PC-9 (cell line): ENCODE data around the gene TUBGCP6. TPM values are rescaled to one million over a fixed set of nuclear protein-coding genes. Genes with fewer than 3 reads are reported as not detected.
A peak's percentile ranks its signal among the peaks of the same experiment; 100 is the strongest.

Experiments used
- BruUV-seq: library from RNA; stranded (reverse); fragments of 400-500 nt; replicated peaks from 2 replicates; lab custom pipeline; 2021; lab: Mats Ljungman, UMichigan
- CTCF ChIA-PET: fragments of 300-600 bp; sonication (Branson Sonifier 250); formaldehyde crosslinking; loops from one replicate; lab custom pipeline; 2022; ENCODE audit warnings: antibody characterized with exemption; lab: Charles Lee
- POLR2A ChIA-PET: fragments of 300-600 bp; sonication (Branson Sonifier 250); formaldehyde crosslinking; loops from one replicate; lab custom pipeline; 2022; ENCODE audit warnings: antibody characterized with exemption; ENCODE audit not compliant: unreplicated experiment; lab: Charles Lee
- DNase-seq, 2 experiments: peaks; one replicate each; pipeline versions ENCODE4 v3.0.0 to v3.0.0-alpha.2; 2015 to 2022; ENCODE audit warnings: mixed read lengths in 1 of 2
- H2AFZ ChIP-seq: fragments of 200-600 bp; sonication (generic); 2 replicates; pipeline ENCODE4 v1.8.1; 2017; ENCODE audit warnings: antibody characterized with exemption
- H3F3A ChIP-seq: fragments of 200-600 bp; sonication (generic); 2 replicates; pipeline ENCODE4 v1.8.1; 2017; ENCODE audit warnings: antibody characterized with exemption, mild to moderate bottlenecking, low read depth; ENCODE audit not compliant: insufficient read depth
- H3K27ac ChIP-seq: fragments of 200-600 bp; sonication (generic); 2 replicates; pipeline ENCODE4 v1.6.1; 2016; ENCODE audit warnings: mixed run types
- H3K27me3 ChIP-seq: fragments of 200-600 bp; sonication (generic); 2 replicates; pipeline ENCODE4 v1.6.1; 2016; ENCODE audit warnings: low read depth, mixed run types; ENCODE audit not compliant: insufficient read depth
- H3K36me3 ChIP-seq: fragments of 200-600 bp; sonication (generic); 2 replicates; pipeline ENCODE4 v1.6.1; 2016; ENCODE audit warnings: low read depth, mixed run types
- H3K4me1 ChIP-seq: fragments of 200-600 bp; sonication (generic); replicated peaks from 2 replicates; pipeline ENCODE4 v1.6.1; 2016; ENCODE audit warnings: mixed run types; ENCODE audit not compliant: insufficient read depth
- H3K4me2 ChIP-seq: fragments of 200-600 bp; sonication (generic); 2 replicates; pipeline ENCODE4 v1.6.1; 2017; ENCODE audit warnings: mixed run types
- H3K4me3 ChIP-seq: fragments of 200-600 bp; sonication (generic); 2 replicates; pipeline ENCODE4 v1.6.1; 2016; ENCODE audit warnings: mixed run types
- H3K79me2 ChIP-seq: fragments of 200-600 bp; sonication (generic); 2 replicates; pipeline ENCODE4 v1.6.1; 2017; ENCODE audit warnings: low read depth, mixed run types
- H3K9me2 ChIP-seq: fragments of 200-600 bp; sonication (generic); 2 replicates; pipeline ENCODE4 v1.8.1; 2017; ENCODE audit warnings: mild to moderate bottlenecking; ENCODE audit not compliant: insufficient read depth
- H3K9me3 ChIP-seq: fragments of 200-600 bp; sonication (generic); 2 replicates; pipeline ENCODE4 v1.8.1; 2016; ENCODE audit warnings: low read depth; ENCODE audit not compliant: insufficient read depth
- H4K20me1 ChIP-seq: fragments of 200-600 bp; sonication (generic); 2 replicates; pipeline ENCODE4 v1.8.1; 2017; ENCODE audit not compliant: insufficient read depth
- CTCF ChIP-seq: fragments of 200-600 bp; sonication (generic); conservative IDR thresholded peaks from 2 replicates; pipeline ENCODE4 v1.6.1; 2017; ENCODE audit warnings: mixed run types, antibody characterized with exemption, mild to moderate bottlenecking, moderate library complexity
- EZH2 ChIP-seq: fragments of 200-600 bp; sonication (generic); IDR thresholded peaks from 2 replicates; pipeline ENCODE4 v1.8.0; 2017; ENCODE audit warnings: antibody characterized with exemption, low read depth
- intact Hi-C: fragments of 100-400 bp; cut with micrococcal nuclease; formaldehyde crosslinking; loops from one replicate; pipeline ENCODE4 v1.10.0; 2022; ENCODE audit not compliant: unreplicated experiment
- total RNA-seq: library from RNA; stranded (reverse); gene quantifications from 2 replicates; pipeline ENCODE4 v1.2.3, GENCODE V29; 2021

TUBGCP6 gene
- total RNA-seq, 1 experiment from 2014 or later: 31.3 TPM

GRCh38 chr22:50183141-50183971 lies 61.5 kb downstream of the TUBGCP6 start:
- Histone ChIP-seq H3K9me2 (no peaks in the 10 kb centered on the region), H3K36me3 (0 out of 2 replicates have a peak, but pooled peaks cover 1% of the 10 kb centered on the region)

GRCh38 chr22:50182176-50183081 lies 62.4 kb downstream of the TUBGCP6 start:
- Histone ChIP-seq H3K9me3 (no peaks in the 10 kb centered on the region), H3K36me3 (no peaks in the 10 kb centered on the region), H2AFZ (no peak overlapping the region), H3K27ac (no peak overlapping the region), H4K20me1 (peaks cover 6% of the 10 kb centered on the region; the same call in 1 of the 2 replicates), H3K79me2 (peaks cover 14% of the 10 kb centered on the region), H3K4me3 (no peak overlapping the region), H3K4me2 (no peak overlapping the region), H3K9me2 (no peaks in the 10 kb centered on the region), H3K4me1 (peaks cover 20% of the 10 kb centered on the region), H3F3A (peaks cover 25% of the 10 kb centered on the region), H3K27me3 (no peaks in the 10 kb centered on the region)
- intact Hi-C loops: no loop called here
- TF ChIP-seq EZH2: no peak
- no peak for TF ChIP-seq CTCF
- peak in 1 of 2 experiments; percentile 53 for DNase-seq
- POLR2A ChIA-PET: no interaction called here
- CTCF ChIA-PET: no interaction called here
- no TSS peak for BruUV-seq

More at GRCh38 chr22:50183141-50183971, 61.5 kb downstream of the TUBGCP6 start:
- no peak for DNase-seq
- Histone ChIP-seq H3K27me3 (no peaks in the 10 kb centered on the region), H3K4me2 (no peak overlapping the region), H3K4me1 (peaks cover 22% of the 10 kb centered on the region), H3K79me2 (peaks cover 24% of the 10 kb centered on the region), H4K20me1 (peaks cover 15% of the 10 kb centered on the region), H3K9me3 (no peaks in the 10 kb centered on the region), H3F3A (peaks cover 31% of the 10 kb centered on the region), H2AFZ (no peak overlapping the region), H3K27ac (no peak overlapping the region), H3K4me3 (no peak overlapping the region)
- intact Hi-C loops: no loop called here
- ChIA-PET POLR2A (no interaction called here), CTCF (no interaction called here)
- no peak for TF ChIP-seq CTCF
- TF ChIP-seq EZH2: no peak
- no TSS peak for BruUV-seq

- TF ChIP-seq EZH2: no peak
- no peak for TF ChIP-seq CTCF
- no peak overlapping the region for H3K27ac ChIP-seq
- intact Hi-C loops: no loop called here
- CTCF ChIA-PET: no interaction called here
- H3K36me3 ChIP-seq: no peaks in the 10 kb centered on the region
- no peaks in the 10 kb centered on the region for H3K9me3 ChIP-seq
- no peak overlapping the region for H2AFZ ChIP-seq
- H3K4me1 ChIP-seq: peaks cover 13% of the 10 kb centered on the region; the same call in 1 of the 2 replicates
- H3K27me3 ChIP-seq: no peaks in the 10 kb centered on the region
- no TSS peak for BruUV-seq
- H3K4me2 ChIP-seq: no peak overlapping the region
- H3K9me2 ChIP-seq: no peaks in the 10 kb centered on the region
- peaks cover 7% of the 10 kb centered on the region; the same call in 1 of the 2 replicates for H4K20me1 ChIP-seq
- no peaks in the 10 kb centered on the region; the same call in 1 of the 2 replicates for H3K79me2 ChIP-seq
- POLR2A ChIA-PET: no interaction called here
- no peak for DNase-seq
- H3K4me3 ChIP-seq: no peak overlapping the region
- H3F3A ChIP-seq: peaks cover 17% of the 10 kb centered on the region
Measured at GRCh38 chr22:50180727-50181521, 63.9 kb downstream of the TUBGCP6 start.
